GM15510 (cell line): ENCODE data around the gene KLF16.

Source experiments
- POLR2A ChIP-seq: IDR thresholded peaks from 3 replicates; pipeline ENCODE4 v1.6.1; 2011; ENCODE audit warnings: borderline replicate concordance; ENCODE audit not compliant: insufficient read length; ENCODE audit errors: extremely low read depth

KLF16 gene

DNA sequence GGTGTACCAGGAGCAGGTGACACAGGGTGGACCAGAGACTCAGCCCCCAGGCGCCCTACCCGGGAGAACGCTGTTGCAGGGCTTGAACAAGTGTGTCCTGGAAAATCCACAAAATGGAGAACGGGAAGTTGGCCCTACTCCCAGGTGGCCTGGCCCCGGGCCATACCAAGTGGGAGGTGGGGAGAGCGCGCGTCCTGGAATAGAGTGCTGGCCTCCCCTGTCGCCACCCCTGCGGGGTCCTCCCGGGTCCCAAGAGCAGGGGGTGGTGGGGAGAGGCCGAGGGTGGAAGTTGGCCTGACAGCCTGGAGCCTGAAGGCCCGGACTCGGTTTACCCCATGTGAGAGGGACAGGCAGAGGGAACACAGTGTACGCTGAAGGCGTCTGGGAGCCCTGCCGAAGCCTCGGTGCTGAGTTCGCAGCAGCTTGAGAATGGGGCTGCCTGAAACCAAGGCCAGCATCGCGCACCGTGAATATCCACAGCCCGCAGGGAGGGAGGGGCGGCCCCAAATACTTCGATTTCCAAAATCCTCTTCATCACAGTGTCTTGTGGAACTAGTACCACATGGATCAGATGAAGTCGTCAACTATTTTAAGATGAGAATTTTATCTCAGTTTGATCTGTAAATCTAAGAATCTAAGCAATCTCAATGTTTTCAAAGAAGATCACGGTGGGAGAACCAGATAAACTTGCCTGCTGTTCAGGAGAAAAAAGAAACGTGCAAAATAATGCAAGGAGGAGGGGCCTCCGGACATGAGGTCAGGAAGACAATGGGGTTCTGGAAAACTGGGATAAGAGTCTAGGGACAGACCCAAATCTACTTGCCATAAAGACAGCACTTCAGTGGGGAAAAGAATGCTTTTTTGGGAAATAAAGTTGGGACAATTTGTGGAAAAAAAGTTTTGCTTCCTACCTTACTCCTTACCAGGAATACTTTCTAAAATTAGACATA, 10.4 kb upstream of the KLF16 start:
- TF ChIP-seq POLR2A, result no peak

- TF ChIP-seq POLR2A, result no peak
Observed at GRCh38 chr19:1872807-1873523, 9.6 kb upstream of the KLF16 start.

DNA sequence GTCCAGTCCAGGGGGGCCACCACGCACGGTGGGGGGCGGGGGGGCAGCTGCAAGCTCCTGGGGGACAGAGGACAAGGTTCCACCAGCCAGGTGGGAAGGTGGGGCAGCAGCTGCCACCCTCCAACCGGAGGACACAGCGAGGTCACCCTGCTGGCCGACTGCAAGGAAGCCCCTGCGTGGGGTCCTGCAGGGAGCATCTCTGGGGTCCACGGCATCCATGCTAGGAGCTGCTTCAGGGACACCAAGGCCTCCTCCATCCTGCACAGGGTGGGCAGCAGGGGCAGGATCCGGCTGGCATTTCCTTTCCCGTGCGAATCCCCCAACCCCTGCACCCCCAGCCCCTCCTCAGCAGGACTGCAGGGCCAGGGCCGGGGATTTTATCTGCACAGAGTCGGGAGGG, 8.3 kb upstream of the KLF16 start:
- TF ChIP-seq POLR2A, result no peak

DNA sequence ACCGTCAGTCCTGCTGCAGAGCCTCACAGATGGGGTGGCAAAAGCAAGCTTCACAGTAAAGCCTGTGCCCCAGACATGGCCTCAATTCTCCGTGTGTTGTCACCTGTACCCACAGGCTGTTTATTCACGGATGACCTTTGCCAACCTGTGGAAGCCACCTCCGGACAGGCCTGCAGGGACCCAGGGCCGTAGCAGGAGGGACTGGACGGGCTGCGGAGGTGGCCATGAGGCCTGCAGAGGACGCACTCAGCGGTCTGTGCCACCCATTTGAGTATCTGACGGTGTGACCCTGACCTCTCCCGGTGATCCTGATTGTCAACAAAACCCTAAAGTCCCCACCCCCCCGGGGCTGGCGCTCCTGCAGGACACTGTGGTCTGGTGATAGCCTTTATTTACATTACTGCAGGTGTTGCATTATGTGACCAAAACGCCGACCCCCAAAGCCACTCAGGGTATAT, 7.8 kb upstream of the KLF16 start:
- no peak for TF ChIP-seq POLR2A

- TF ChIP-seq POLR2A, result no peak
Observed at GRCh38 chr19:1868971-1869370, 5.6 kb upstream of the KLF16 start.

- TF ChIP-seq POLR2A, result no peak
Observed at GRCh38 chr19:1867349-1867724, 4.0 kb upstream of the KLF16 start.

GRCh38 chr19:1866693-1867348, 3.4 kb upstream of the KLF16 start:
- no peak for TF ChIP-seq POLR2A

- no peak for TF ChIP-seq POLR2A
Observed at GRCh38 chr19:1865172-1866010, 2.0 kb upstream of the KLF16 start.

- TF ChIP-seq POLR2A, result peak; percentile 38
Observed at GRCh38 chr19:1864480-1865171, 1.2 kb upstream of the KLF16 start.

DNA sequence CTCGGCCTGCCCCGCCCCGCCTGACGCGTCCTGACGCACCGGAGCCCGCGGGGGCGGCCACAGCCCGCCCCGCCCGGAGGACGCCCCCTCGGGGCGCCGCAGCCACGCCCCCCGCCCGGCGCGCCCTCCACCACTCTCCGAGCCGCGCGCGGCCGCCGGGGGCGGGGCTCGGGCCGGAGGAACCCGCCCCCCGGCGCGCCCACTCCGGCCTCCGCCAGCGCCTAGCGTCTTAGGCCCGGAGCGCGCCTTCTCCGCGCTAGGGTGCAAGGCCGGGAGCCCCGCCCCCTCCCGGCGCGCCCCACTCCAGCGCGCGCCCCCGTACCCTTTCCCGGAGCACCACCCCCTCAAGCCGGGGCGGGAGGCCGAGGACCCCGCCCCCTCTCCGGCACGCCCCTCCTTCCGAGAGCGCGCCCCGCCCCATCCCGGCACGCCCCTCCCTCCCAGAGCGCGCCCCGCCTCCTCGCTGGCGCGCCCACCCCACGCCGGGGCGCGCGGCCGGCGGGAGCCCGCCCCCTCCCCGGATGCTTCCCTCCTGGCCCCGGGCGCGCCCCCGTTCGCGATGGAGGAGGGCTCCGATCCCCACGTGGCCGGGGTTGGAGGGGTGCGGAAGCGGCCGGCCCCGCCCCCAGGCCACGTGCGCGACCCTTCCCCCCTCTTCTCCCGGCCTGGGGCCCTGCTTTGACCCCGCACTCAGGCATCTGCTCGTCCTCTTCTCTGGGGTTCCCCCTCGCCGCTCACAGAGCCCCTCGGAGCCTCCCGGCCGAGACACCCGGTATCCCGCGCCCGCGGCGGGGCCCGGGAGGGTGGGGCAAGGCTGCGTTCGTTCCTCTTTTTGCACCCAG, 480 bp upstream of the KLF16 start:
- peak; percentile 18 for TF ChIP-seq POLR2A

- TF ChIP-seq POLR2A, result peak; percentile 17
Observed at GRCh38 chr19:1862424-1863327, 703 bp downstream of the KLF16 start.

GRCh38 chr19:1862068-1862423, 1.3 kb downstream of the KLF16 start:
- no peak for TF ChIP-seq POLR2A
